IMR-90 (cell line): ENCODE measurements around the gene QSOX2. TPM values are rescaled to one million over a fixed set of nuclear protein-coding genes. Genes with fewer than 3 reads are reported as not detected.

Experiments used
- ATAC-seq: fragments of 200-7000 bp; cut with Tn5 transposase; 2 replicates; pipeline ENCODE4 v1.9.1; 2020; ENCODE audit warnings: low read depth, mild to moderate bottlenecking, moderate library complexity
- BruUV-seq: library from RNA; stranded (reverse); fragments of 400-500 nt; replicated peaks from 2 replicates; lab custom pipeline; 2021; lab: Mats Ljungman, UMichigan
- CTCF ChIA-PET: fragments of 300-600 bp; formaldehyde crosslinking; extraction: SDS; loops from one replicate; lab custom pipeline; 2021; ENCODE audit warnings: antibody characterized with exemption; lab: Yijun Ruan, JAX
- POLR2A ChIA-PET: fragments of 300-600 bp; sonication (Branson Sonifier 250); formaldehyde crosslinking; loops from one replicate; lab custom pipeline; 2022; ENCODE audit warnings: antibody characterized with exemption; ENCODE audit not compliant: unreplicated experiment; lab: Charles Lee
- DNase-seq: peaks from one replicate; pipeline ENCODE4 v3.0.0; 2013
- H2AFZ ChIP-seq: replicated peaks from 2 replicates; pipeline ENCODE3; 2013; ENCODE audit warnings: low read length, mild to moderate bottlenecking; ENCODE audit not compliant: poor library complexity
- H2AK5ac ChIP-seq: 2 replicates; pipeline ENCODE4 v1.6.1; 2013; ENCODE audit warnings: low read depth, low read length, inconsistent platforms
- H2AK9ac ChIP-seq: replicated peaks from 2 replicates; pipeline ENCODE3; 2013; ENCODE audit warnings: mild to moderate bottlenecking, low read depth, low read length, moderate library complexity; ENCODE audit not compliant: poor library complexity
- H2BK120ac ChIP-seq: 2 replicates; pipeline ENCODE4 v1.6.1; 2013; ENCODE audit warnings: low read depth, low read length, inconsistent platforms
- H2BK15ac ChIP-seq: 3 replicates; pipeline ENCODE4 v1.6.1; 2013; ENCODE audit warnings: low read depth, low read length, inconsistent platforms
- H2BK20ac ChIP-seq: 2 replicates; pipeline ENCODE4 v1.6.1; 2013; ENCODE audit warnings: low read depth, mild to moderate bottlenecking, inconsistent platforms, low read length, moderate library complexity
- H2BK5ac ChIP-seq: 2 replicates; pipeline ENCODE4 v1.6.1; 2013; ENCODE audit warnings: mild to moderate bottlenecking, low read depth, low read length, inconsistent platforms; ENCODE audit not compliant: poor library complexity, severe bottlenecking
- H3K14ac ChIP-seq: replicated peaks from 2 replicates; pipeline ENCODE4 v1.6.1; 2013; ENCODE audit warnings: low read depth, low read length, inconsistent platforms
- H3K18ac ChIP-seq: 2 replicates; pipeline ENCODE4 v1.6.1; 2013; ENCODE audit warnings: low read depth, low read length, control low read depth
- H3K23ac ChIP-seq: 2 replicates; pipeline ENCODE4 v1.6.1; 2013; ENCODE audit warnings: low read depth, low read length, inconsistent platforms
- H3K27ac ChIP-seq: 2 replicates; pipeline ENCODE4 v1.5.1; 2013; ENCODE audit warnings: mild to moderate bottlenecking, control low read depth, low read length; ENCODE audit not compliant: insufficient read depth
- H3K27me3 ChIP-seq: 2 replicates; pipeline ENCODE4 v1.6.1; 2013; ENCODE audit warnings: low read length; ENCODE audit not compliant: control insufficient read depth, insufficient read depth
- H3K36me3 ChIP-seq: 2 replicates; pipeline ENCODE4 v1.6.1; 2013; ENCODE audit warnings: low read length, mixed read lengths; ENCODE audit not compliant: control insufficient read depth, insufficient read depth
- H3K4ac ChIP-seq: 2 replicates; pipeline ENCODE4 v1.6.1; 2013; ENCODE audit warnings: low read depth, low read length, inconsistent platforms
- H3K4me1 ChIP-seq: 2 replicates; pipeline ENCODE4 v1.6.1; 2013; ENCODE audit warnings: low read length, mixed read lengths; ENCODE audit not compliant: control insufficient read depth, insufficient read depth
- H3K4me2 ChIP-seq: 2 replicates; pipeline ENCODE4 v1.6.1; 2013; ENCODE audit warnings: low read depth, mild to moderate bottlenecking, control low read depth, low read length, moderate library complexity
- H3K4me3 ChIP-seq: 2 replicates; pipeline ENCODE4 v1.5.1; 2013; ENCODE audit warnings: low read depth, mild to moderate bottlenecking, control low read depth, low read length, moderate library complexity; ENCODE audit not compliant: insufficient read depth
- H3K56ac ChIP-seq: 2 replicates; pipeline ENCODE4 v1.6.1; 2013; ENCODE audit warnings: low read length, inconsistent platforms; ENCODE audit not compliant: insufficient read depth; ENCODE audit errors: extremely low read depth
- H3K79me1 ChIP-seq, 2 experiments: 2 replicates each; pipeline ENCODE4 v1.6.1; 2013; ENCODE audit warnings: low read length in 2 of 2, inconsistent platforms in 1 of 2, low read depth in 1 of 2
- H3K9ac ChIP-seq: 2 replicates; pipeline ENCODE4 v1.6.1; 2013; ENCODE audit warnings: low read depth, low read length, control low read depth
- H3K9me1 ChIP-seq: 2 replicates; pipeline ENCODE4 v1.6.1; 2013; ENCODE audit warnings: low read length, inconsistent platforms; ENCODE audit not compliant: insufficient read depth
- H3K9me3 ChIP-seq: 2 replicates; pipeline ENCODE4 v1.6.1; 2013; ENCODE audit warnings: low read length; ENCODE audit not compliant: control insufficient read depth, insufficient read depth
- H4K20me1 ChIP-seq: 2 replicates; pipeline ENCODE4 v1.6.1; 2013; ENCODE audit warnings: low read length, inconsistent platforms; ENCODE audit not compliant: insufficient read depth
- H4K5ac ChIP-seq: 2 replicates; pipeline ENCODE4 v1.6.1; 2013; ENCODE audit warnings: mild to moderate bottlenecking, low read depth, low read length, control low read depth
- H4K8ac ChIP-seq, 2 experiments: 2 replicates each; pipeline ENCODE4 v1.6.1; 2013; ENCODE audit warnings: low read depth in 2 of 2, low read length in 2 of 2, control low read depth in 1 of 2, inconsistent platforms in 1 of 2
- H4K91ac ChIP-seq: 2 replicates; pipeline ENCODE4 v1.6.1; 2013; ENCODE audit warnings: low read depth, low read length, inconsistent platforms; ENCODE audit not compliant: insufficient read depth
- BHLHE40 ChIP-seq: fragments of 150-350 bp; IDR thresholded peaks from 2 replicates; pipeline ENCODE4 v1.6.1; 2016; ENCODE audit warnings: mild to moderate bottlenecking, low read depth, low read length
- CEBPB ChIP-seq: IDR thresholded peaks from 2 replicates; pipeline ENCODE4 v1.6.1; 2012; ENCODE audit warnings: low read depth, low read length, improper control_type of control experiment
- CHD1 ChIP-seq: IDR thresholded peaks from 2 replicates; pipeline ENCODE4 v1.6.1; 2012; ENCODE audit warnings: low read depth, low read length, improper control_type of control experiment
- MAZ ChIP-seq: IDR thresholded peaks from 2 replicates; pipeline ENCODE4 v1.6.1; 2012; ENCODE audit warnings: low read depth, mild to moderate bottlenecking, low read length, improper control_type of control experiment, moderate library complexity, borderline replicate concordance
- NFE2L2 ChIP-seq: fragments of 150-350 bp; IDR thresholded peaks from 2 replicates; pipeline ENCODE4 v1.6.1; 2016; ENCODE audit warnings: low read depth, mild to moderate bottlenecking, low read length
- RAD21 ChIP-seq: IDR thresholded peaks from 2 replicates; pipeline ENCODE4 v1.6.1; 2012; ENCODE audit warnings: low read length, improper control_type of control experiment
- RCOR1 ChIP-seq: IDR thresholded peaks from 2 replicates; pipeline ENCODE4 v1.6.1; 2012; ENCODE audit warnings: mild to moderate bottlenecking, low read length, improper control_type of control experiment; ENCODE audit not compliant: insufficient replicate concordance
- SMC3 ChIP-seq: fragments of 150-350 bp; IDR thresholded peaks from 2 replicates; pipeline ENCODE4 v1.6.1; 2016; ENCODE audit warnings: low read depth, mild to moderate bottlenecking, antibody characterized with exemption, low read length, moderate library complexity
- USF2 ChIP-seq: fragments of 150-350 bp; IDR thresholded peaks from 2 replicates; pipeline ENCODE4 v1.6.1; 2017; ENCODE audit warnings: mild to moderate bottlenecking, antibody characterized with exemption, low read length, low read depth
- WGBS, 2 experiments: methylation state at CpG; one replicate each; pipeline versions ENCODE4 v1.1.5 to v1.1.7; 2013; ENCODE audit warnings: missing lambda C conversion rate in 2 of 2; ENCODE audit not compliant: insufficient read length in 1 of 2; ENCODE audit errors: extremely low coverage in 2 of 2; 5-methylcytosine and 5-hydroxymethylcytosine counted together
- dilution Hi-C: fragments of 300-500 bp; cut with HindIII; formaldehyde crosslinking; loops from one replicate; pipeline ENCODE4 v1.14.3; 2018; ENCODE audit warnings: low sequenced_read_pairs; ENCODE audit not compliant: unreplicated experiment
- in situ Hi-C: fragments of 300-500 bp; cut with MboI; formaldehyde crosslinking; loops from 3 replicates; pipeline ENCODE4 v1.14.3; 2019; ENCODE audit warnings: low sequenced_read_pairs, inconsistent platforms, mixed read lengths
- intact Hi-C: fragments of 100-400 bp; cut with micrococcal nuclease; formaldehyde crosslinking; loops from 2 replicates; pipeline ENCODE4 v1.10.0; 2022
- polyA plus RNA-seq, 3 experiments: library from polyadenylated mRNA; depleted of rRNA; stranded (reverse); fragments of >200 nt; gene quantifications; 2 replicates each; pipeline ENCODE4 v1.2.3, GENCODE V29; 2012; ENCODE audit warnings: low replicate concordance in 1 of 3
- total RNA-seq: library from RNA; depleted of rRNA; stranded (reverse); fragments of >200 nt; gene quantifications from 2 replicates; pipeline ENCODE4 v1.2.3, GENCODE V29; 2012
- TF ChIP-seq, protein P1 (sequence below): conservative IDR thresholded peaks from 2 replicates; pipeline ENCODE4 v1.5.1; 2012; ENCODE audit warnings: mild to moderate bottlenecking, low read depth, low read length, improper control_type of control experiment
- TF ChIP-seq, protein P2 (sequence below): fragments of 150-350 bp; IDR thresholded peaks from 2 replicates; pipeline ENCODE4 v1.6.1; 2016; ENCODE audit warnings: low read depth, mild to moderate bottlenecking, low read length, moderate library complexity, borderline replicate concordance

QSOX2 gene
- total and polyA plus RNA-seq, 2 of the 4 experiments (the other 2 are of a cell fraction): 5.9 to 12.9 TPM

DNA sequence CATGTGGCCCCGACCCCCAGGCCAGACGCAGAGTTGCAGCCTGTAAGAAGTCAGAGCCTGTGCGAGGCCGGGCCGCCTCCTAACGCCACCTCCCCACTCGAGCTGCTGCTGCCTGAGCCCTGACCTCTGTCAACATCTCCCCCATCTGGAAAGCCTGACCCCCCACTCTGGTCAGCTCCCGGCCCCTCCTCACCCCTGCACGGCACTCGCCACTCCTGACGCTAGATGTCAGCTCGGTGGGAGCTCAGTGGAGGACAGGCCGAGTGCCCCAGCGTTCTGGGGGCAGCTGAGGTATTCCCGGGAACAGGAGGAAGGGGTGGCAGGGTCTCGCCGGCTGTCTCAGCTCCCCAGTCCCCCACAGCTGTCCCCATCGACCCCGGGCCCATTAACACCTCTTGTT, 60.5 kb downstream of the QSOX2 start:
- no peak overlapping the region for H3K4me2 ChIP-seq
- H3K9ac ChIP-seq: no peak overlapping the region
- POLR2A ChIA-PET: no interaction called here
- intact Hi-C loops (no loop called here), dilution Hi-C loops (no loop called here), in situ Hi-C loops (no loop called here)
- no peak overlapping the region for H3K27ac ChIP-seq
- H2BK20ac ChIP-seq: no peak overlapping the region
- no peak for ATAC-seq
- H3K36me3 ChIP-seq: no peaks in the 10 kb centered on the region
- H3K18ac ChIP-seq: no peak overlapping the region
- no peak overlapping the region for H4K91ac ChIP-seq
- CTCF ChIA-PET: no interaction called here
- no peak overlapping the region for H3K14ac ChIP-seq
- H4K8ac ChIP-seq: no peak overlapping the region
- TF ChIP-seq RCOR1 (no peak), MAZ (no peak), SMC3 (no peak), BHLHE40 (no peak), CHD1 (no peak), NFE2L2 (no peak), RAD21 (no peak), CEBPB (no peak), USF2 (no peak)
- TF ChIP-seq, protein P1, sequence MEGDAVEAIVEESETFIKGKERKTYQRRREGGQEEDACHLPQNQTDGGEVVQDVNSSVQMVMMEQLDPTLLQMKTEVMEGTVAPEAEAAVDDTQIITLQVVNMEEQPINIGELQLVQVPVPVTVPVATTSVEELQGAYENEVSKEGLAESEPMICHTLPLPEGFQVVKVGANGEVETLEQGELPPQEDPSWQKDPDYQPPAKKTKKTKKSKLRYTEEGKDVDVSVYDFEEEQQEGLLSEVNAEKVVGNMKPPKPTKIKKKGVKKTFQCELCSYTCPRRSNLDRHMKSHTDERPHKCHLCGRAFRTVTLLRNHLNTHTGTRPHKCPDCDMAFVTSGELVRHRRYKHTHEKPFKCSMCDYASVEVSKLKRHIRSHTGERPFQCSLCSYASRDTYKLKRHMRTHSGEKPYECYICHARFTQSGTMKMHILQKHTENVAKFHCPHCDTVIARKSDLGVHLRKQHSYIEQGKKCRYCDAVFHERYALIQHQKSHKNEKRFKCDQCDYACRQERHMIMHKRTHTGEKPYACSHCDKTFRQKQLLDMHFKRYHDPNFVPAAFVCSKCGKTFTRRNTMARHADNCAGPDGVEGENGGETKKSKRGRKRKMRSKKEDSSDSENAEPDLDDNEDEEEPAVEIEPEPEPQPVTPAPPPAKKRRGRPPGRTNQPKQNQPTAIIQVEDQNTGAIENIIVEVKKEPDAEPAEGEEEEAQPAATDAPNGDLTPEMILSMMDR: no peak
- TF ChIP-seq, protein P2, sequence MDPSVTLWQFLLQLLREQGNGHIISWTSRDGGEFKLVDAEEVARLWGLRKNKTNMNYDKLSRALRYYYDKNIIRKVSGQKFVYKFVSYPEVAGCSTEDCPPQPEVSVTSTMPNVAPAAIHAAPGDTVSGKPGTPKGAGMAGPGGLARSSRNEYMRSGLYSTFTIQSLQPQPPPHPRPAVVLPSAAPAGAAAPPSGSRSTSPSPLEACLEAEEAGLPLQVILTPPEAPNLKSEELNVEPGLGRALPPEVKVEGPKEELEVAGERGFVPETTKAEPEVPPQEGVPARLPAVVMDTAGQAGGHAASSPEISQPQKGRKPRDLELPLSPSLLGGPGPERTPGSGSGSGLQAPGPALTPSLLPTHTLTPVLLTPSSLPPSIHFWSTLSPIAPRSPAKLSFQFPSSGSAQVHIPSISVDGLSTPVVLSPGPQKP: no peak
- no peak overlapping the region for H2BK5ac ChIP-seq
- H3K23ac ChIP-seq: no peak overlapping the region
- no peak overlapping the region for H3K4me3 ChIP-seq
- no peak overlapping the region for H2AK9ac ChIP-seq
- 0 out of 2 replicates have a peak, but pooled peaks cover 5% of the 10 kb centered on the region for H4K20me1 ChIP-seq
- peaks cover 62% of the 10 kb centered on the region for H3K27me3 ChIP-seq
- H3K79me1 ChIP-seq: no peaks in the 10 kb centered on the region
- no peak overlapping the region for H2BK120ac ChIP-seq
- no CpG with 5 or more reads among the region's 19 CpGs for WGBS, 2 experiments
- H3K9me3 ChIP-seq: no peaks in the 10 kb centered on the region
- H3K4me1 ChIP-seq: no peaks in the 10 kb centered on the region
- no peak overlapping the region for H3K4ac ChIP-seq
- no peak overlapping the region for H2AFZ ChIP-seq
- H3K56ac ChIP-seq: no peak overlapping the region
- no peak overlapping the region for H2AK5ac ChIP-seq
- no peak overlapping the region for H4K5ac ChIP-seq
- DNase-seq: no peak
- H3K9me1 ChIP-seq: no peaks in the 10 kb centered on the region
- H2BK15ac ChIP-seq: no peak overlapping the region
- BruUV-seq: no TSS peak
